Choroid plexus epithelial cell (primary cell): ENCODE results near the gene ATM.
"Not testable (repeated sequence)": the region's sequence is repeated elsewhere in the genome, so short reads cannot be mapped to it uniquely, and the experiment has no call there.

ENCODE experiments used
- DNase-seq: peaks from one replicate; pipeline ENCODE4 v3.0.0-alpha.2; 2010; ENCODE audit warnings: low read depth
- H3K4me3 ChIP-seq: 2 replicates; pipeline ENCODE4 v1.5.1; 2011; ENCODE audit warnings: low read depth, mild to moderate bottlenecking, control low read depth, low read length, moderate library complexity
- CTCF ChIP-seq: conservative IDR thresholded peaks from 2 replicates; pipeline ENCODE4 v1.5.1; 2011; ENCODE audit warnings: low read depth, mild to moderate bottlenecking, control low read depth, inconsistent platforms, low read length, moderate library complexity

The ATM gene

GRCh38 chr11:108392353-108392752, 169.5 kb downstream of the ATM start:
- TF ChIP-seq CTCF, result no peak
- H3K4me3 ChIP-seq, result no peak overlapping the region
- no peak for DNase-seq

- no peak for TF ChIP-seq CTCF
- H3K4me3 ChIP-seq, result no peak overlapping the region
These were observed 170.2 kb downstream of the ATM start for GRCh38 chr11:108393046-108393445.

GRCh38 chr11:108394744-108395284, 171.9 kb downstream of the ATM start:
- no peak overlapping the region for H3K4me3 ChIP-seq
- TF ChIP-seq CTCF, result no peak
- DNase-seq, result no peak

More at GRCh38 chr11:108393046-108393445, 170.2 kb downstream of the ATM start:
- no peak for DNase-seq

- DNase-seq, H3K4me3 ChIP-seq: not testable (repeated sequence)
These were observed 173.8 kb downstream of the ATM start for GRCh38 chr11:108396672-108397071.

- TF ChIP-seq CTCF, result no peak
- no peak overlapping the region for H3K4me3 ChIP-seq
- no peak for DNase-seq
These were observed 175.6 kb downstream of the ATM start for GRCh38 chr11:108398439-108398838.

- H3K4me3 ChIP-seq, result no peak overlapping the region
- no peak for DNase-seq
- no peak for TF ChIP-seq CTCF
These were observed 179.4 kb downstream of the ATM start for GRCh38 chr11:108402241-108402640.

GRCh38 chr11:108403052-108403451, 180.2 kb downstream of the ATM start:
- TF ChIP-seq CTCF, result no peak
- DNase-seq, result no peak
- no peak overlapping the region for H3K4me3 ChIP-seq

GRCh38 chr11:108405706-108406105, 182.8 kb downstream of the ATM start:
- TF ChIP-seq CTCF, result no peak

More at GRCh38 chr11:108405706-108406105, 182.8 kb downstream of the ATM start:
- no peak overlapping the region for H3K4me3 ChIP-seq
- no peak for DNase-seq
